HG03045 (cell line): ENCODE measurements around the gene LCE1C.

Source experiments
- ATAC-seq: cut with Tn5 transposase; IDR thresholded peaks from one replicate; pipeline ENCODE4 v1.9.1; 2021; ENCODE audit warnings: mild to moderate bottlenecking, moderate library complexity; ENCODE audit not compliant: unreplicated experiment

Gene LCE1C, protein sequence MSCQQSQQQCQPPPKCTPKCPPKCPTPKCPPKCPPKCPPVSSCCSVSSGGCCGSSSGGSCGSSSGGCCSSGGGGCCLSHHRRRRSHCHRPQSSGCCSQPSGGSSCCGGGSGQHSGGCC

DNA sequence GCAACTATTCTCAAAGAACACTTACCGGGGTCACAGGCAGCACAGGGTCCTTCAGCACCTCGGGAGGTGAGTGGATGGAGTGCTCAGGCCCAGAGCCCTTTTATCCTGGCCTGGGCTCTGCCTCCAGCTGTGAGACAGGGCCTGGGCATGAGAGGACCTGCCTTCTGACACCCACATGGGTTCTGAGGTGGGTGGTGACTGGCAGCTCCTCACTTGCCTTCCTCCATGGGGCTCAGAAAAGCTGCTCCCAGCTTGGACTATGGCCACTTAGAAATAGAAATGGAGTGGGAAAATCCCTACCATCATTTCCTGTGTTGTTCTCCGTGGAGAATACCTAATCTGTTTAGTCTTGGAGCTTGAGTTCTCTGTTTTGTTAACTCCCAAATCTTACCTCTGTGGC, at the start of gene LCE1C:
Gene LCE1C, minus strand, starts transcription at position 76 of the 400 bp plus-strand sequence. CDS start 1,173 bp downstream, outside the sequence.
- no peak for ATAC-seq

DNA sequence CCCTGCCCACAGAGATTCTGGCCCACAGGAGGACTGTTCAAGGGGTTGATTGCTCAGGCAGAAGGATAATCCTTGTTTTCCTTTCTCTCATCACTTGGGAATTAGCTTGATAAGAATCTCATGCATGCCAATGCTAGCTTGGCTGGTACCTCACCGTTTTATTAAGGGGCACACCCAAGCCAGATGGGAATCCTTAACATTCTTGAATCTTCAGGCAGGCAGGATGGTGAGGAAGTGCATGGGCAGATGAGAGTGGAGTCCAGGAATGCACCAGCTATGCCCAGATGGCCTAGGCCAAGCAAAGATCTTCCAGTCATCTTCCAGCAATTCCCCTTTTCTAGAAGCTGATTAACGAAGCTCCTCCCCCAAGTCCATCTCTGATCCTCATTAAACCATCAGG, 49.2 kb upstream of the LCE1C start:
- ATAC-seq, result no peak

DNA sequence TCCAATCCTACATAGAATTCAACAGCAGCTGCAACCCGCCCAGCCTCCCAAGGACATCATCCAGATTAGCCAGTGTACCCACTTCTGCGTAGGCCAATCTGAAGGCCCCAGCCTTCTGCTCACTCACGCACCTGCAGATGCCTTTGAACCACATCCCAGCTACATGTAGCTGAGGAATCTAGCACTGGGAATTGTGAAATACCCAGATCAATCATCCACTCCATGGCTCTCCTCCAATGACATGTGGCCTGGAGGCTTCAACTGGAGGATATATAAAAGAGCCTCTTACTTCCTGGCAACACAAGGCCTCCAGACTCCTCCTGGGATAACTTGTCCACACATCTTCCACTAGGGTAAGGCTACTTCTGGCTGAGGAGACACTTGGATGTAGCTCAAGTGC, 36.1 kb upstream of the LCE1C start, which contains the start of gene LCE6A:
Gene LCE6A, plus strand, starts transcription at position 301 of the 400 bp plus-strand sequence. CDS start 665 bp downstream, outside the sequence.
- no peak for ATAC-seq

DNA sequence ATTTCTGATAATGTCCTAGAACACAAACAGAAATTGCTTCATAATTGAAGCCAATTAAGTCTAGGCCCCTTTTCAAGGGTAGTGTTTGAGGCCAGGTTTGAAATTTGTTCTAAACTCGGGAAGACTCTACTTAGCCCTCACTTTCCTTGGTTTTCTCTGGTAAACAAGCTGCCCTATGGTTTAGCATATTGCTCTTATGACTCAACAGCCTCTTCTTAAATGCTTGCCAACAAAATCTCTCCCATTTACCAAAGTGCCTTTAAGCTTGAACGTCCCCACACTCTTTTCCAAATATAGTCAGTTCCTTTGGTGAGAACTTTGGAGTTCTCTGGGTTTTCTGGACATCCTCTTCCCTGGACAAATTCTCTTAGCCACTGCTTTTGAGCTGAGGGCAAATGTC, 30.4 kb upstream of the LCE1C start:
- ATAC-seq, result no peak

DNA sequence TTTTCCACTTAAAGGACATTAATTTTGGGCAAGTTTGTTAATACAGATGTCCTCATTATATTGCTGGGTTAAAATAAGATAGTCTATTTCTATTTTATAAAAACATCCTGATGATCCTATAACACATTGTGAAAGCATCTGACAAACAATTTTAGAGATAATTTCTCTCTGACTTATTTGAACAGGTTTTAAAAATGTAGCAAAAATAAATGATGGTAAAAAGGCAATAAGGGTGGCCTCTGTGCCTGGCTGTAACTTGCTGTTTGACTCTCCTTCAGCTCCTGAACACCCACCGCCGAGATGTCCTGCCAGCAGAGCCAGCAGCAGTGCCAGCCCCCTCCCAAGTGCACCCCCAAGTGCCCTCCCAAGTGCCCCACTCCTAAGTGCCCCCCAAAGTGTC, 20.7 kb upstream of the LCE1C start, which contains the start of gene LCE1A:
Gene LCE1A, plus strand, starts transcription at position 301 of the 400 bp plus-strand sequence. Its CDS starts 0 bp downstream, at position 301.
- no peak for ATAC-seq

DNA sequence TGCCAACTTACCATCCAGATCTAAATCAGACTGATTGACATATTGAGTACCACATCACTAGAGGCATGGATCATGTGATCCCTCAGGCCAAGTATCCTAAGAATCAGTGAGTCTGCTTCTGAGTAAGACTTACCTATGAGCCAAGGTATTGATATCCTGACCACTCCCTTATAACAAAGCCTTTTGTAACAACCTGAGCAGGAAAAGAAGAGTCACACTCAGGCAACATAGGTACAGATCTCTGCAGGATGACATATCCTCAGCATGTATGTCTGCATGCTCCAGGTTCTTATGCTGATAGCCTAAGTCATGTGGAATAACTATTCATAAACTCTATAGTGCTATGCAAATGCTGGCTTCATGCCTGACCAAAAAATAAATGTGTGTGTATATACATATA, 18.5 kb upstream of the LCE1C start:
- ATAC-seq, result no peak

DNA sequence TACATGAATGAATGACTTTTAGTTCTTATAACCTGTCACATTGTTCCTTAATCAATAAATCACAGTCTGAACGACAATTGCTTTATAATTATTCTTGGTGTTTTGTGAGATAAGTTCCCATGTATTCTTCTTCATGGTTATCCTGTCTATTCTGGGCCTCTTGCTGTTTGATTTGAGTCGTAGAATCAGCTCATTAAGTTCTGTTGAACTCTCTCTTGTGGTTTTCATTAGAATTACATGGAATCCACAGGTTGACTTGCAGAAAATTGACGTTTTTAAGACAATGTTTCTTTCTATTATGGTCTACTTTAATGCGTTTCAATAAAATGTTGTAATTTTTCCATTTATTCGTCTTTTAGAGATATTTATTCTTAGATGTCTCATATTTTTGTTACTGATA, 16.8 kb upstream of the LCE1C start:
- no peak for ATAC-seq

DNA sequence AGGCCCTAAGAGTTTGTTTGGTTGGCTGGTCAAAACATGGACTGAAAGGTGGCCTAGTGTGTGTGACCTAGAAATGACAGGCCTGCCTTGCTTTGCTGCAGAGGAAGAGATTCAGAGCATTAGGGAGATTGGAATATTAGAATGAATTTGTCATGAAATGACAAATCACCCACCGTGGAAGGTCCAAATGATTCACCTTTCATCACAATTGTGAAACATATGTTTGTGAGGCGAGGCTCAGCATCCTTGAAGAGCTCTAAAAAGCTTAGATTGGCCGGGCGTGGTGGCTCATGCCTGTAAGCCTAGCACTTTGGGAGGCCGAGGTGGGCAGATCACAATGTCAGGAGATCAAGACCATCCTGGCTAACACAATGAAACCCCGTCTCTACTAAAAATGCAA, 10.9 kb upstream of the LCE1C start:
- ATAC-seq, result no peak

DNA sequence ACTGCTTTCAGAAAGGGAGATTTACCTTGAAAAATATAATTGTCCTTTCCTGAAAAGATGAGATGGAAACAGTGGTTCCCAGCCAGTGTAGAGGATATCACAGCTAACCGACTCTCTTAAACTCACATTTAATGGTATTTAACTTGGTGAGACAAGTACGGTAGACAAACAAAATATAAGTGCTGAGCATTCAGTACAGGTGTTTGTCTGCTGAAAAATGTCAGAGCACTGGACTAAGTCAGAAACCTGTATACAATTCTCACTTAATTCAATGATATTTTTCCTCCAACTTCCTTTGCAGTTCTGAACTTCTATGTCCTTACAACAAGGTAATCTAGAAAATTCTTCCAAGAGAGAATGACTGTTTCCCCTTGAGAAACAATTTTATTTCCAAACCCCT, 5.2 kb upstream of the LCE1C start, which contains the start of gene LCE1B:
Gene LCE1B, plus strand, starts transcription at position 301 of the 400 bp plus-strand sequence. CDS start 476 bp downstream, outside the sequence.
- no peak for ATAC-seq

DNA sequence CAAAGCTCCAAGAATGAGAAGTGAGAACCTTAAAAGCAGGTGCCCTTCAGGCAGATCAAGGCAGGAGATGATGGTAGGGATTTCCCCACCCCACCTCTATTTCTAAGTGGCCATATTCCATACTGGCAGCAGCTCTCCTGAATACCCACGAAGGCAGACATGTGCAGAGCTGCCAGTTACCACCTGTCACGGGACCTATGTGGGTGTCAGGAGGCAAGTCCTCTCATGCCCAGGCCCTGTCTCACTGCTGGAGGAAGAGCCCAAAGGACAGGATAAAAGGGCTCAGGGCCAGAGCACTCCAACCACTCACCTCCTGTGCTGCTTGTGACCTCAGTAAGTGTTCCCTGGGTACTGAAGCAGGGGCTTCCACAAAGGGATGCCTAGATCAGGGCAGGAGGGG, 4.6 kb upstream of the LCE1C start:
- no peak for ATAC-seq

DNA sequence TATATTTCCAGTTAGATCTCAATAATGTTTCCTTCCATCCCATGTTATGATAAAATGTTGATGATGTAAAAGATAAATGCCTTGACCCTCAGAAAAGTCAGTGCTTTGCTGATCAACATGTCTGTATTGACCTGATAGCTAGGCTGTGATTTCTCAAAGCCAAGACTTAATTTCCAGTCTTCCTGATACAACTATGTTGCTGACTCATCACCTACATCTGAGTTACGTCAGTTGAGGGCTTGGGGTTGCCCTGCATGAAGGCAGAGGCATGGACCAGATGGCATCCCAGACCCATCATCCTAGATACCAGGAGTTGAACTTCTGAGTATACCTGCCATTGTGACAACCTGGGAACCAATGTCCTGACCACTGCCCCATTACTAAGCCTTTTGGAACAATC, 5.1 kb downstream of the LCE1C start:
- no peak for ATAC-seq

DNA sequence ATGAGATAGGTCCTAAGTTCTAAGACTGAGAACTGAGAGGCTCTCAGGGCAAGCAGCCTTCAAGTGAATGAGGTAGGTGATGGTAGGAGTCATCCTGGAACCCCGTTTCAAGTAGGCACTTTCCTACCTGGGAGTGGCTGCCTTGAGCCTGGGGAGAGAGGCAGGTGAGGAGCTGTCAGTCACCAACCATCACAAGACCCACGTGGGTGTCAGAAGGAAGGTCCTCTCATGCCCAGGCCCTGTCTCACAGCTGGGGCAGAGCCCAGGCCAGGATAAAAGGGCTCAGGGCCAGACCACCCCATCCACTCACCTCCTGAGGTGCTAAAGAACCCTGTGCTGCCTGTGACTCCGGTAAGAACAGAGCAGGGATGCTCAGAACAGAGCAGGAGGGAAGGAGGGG, 10.0 kb downstream of the LCE1C start, which contains the start of gene LCE1D:
Gene LCE1D, plus strand, starts transcription at position 301 of the 400 bp plus-strand sequence. CDS start 1,074 bp downstream, outside the sequence.
- ATAC-seq, result no peak

DNA sequence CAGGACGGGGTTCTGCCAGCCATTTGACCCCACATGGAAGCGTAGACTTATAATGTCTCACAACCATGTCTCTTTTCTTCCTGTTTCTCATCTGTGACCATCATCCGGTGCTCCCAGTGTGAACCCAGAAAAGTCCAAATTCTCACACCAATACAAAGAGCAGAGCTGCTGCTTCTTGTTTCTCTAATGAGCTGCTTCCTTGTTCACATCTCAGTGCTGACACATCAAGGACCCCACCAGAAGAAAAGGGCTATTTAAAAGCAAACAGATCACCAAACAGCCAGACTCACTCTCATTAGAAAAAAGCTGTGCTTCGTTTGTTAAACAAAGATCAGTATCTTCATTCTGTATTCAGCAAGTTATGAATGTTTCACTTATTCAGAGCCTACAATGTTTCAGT, 10.8 kb downstream of the LCE1C start:
- ATAC-seq, result no peak

DNA sequence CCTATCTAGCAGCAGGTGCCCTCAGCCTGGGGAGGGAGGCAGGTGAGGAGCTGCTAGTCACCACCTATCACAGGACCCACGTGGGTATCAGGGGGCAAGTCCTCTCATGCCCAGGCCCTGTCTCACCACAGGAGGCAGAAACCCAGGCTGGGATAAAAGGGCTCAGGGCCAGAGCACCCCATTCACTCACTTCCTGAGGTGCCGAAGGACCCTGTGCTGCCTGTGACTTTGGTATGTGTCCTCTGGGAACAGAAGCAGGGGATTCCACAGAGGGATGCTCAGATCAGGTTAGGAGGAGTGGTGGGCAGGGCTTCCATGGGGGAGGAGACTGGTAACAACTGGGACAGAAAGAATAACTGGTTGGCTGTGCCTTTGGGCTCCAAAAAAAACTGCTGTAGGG, 20.4 kb downstream of the LCE1C start, which contains the start of gene LCE1E:
Gene LCE1E, plus strand, starts transcription at position 181 of the 400 bp plus-strand sequence. CDS start 1,043 bp downstream, outside the sequence.
- no peak for ATAC-seq

DNA sequence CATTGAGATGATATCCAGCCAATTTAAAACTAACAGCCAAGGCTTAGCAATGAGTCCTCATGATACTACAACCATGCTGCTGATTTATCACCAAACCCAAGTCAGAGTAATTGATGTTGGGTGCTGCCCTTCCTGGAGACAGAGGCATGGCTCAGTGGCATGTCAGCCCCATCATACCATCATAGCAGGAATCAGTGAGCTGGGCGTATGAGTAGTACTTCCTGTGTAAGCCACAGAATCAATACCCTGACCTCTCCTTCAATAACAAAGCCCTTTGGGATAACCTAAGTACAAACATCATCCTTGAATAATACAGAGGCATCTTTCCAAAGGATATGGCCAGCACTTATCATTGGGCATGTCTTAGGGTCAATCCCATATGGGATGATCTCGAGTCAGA, 23.4 kb downstream of the LCE1C start:
- ATAC-seq, result no peak

DNA sequence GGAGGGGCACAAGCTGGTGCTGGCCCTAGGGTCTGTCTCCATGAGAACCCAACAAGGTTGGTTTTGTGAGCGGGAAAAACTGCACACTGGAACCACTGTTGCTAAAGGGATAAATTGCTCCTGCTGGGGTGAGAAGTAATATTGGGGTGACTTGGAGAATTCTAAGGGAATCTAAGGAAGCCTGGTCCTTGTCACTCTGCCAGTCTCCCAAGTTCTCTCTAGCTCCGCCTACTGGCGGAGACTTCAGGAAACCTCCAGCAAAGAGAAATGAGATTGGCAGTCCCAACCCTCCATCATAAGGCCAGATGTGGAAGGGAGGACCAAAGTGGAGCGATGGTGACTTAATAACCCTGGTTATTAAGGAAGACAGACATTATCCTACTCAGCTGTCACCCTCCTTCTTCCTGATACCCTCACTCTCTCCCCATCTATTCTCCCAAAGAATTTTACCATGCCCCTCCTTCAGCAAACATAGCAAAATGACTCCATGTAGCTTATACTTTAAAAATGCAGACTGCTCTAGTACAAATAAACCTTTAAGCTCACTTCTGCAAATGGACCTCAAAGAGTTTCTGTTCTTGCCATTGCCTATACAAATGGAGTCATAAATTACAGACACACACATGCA, 28.8 kb downstream of the LCE1C start:
- no peak for ATAC-seq

DNA sequence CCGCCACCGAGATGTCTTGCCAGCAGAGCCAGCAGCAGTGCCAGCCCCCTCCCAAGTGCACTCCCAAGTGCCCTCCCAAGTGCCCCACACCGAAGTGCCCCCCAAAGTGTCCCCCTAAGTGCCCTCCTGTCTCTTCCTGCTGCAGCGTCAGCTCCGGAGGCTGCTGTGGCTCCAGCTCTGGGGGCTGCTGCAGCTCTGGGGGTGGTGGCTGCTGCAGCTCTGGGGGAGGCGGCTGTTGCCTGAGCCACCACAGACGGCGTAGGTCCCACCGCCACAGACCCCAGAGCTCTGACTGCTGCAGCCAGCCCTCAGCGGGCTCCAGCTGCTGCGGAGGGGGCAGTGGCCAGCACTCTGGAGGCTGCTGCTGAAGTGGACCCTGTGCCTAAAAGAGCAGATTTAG, 30.1 kb downstream of the LCE1C start:
- ATAC-seq, result no peak

DNA sequence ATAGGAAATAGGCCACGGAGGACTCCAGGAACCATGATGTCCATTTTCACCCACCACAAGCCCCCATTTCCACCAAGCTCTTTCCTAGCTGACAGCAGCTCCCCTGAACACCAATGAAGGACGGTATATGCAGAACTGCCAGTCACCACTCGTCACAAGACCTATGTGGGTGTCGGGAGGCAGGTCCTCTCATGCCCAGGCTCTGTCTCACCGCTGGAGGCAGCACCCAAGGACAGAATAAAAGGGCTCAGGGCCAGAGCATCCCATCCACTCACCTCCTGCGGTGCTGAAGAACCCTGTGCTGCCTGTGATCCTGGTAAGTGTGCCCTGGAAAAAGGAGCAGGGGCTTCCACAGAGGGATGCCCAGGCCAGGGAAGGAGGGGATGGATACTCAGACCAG, 31.6 kb downstream of the LCE1C start, which contains the start of gene LCE1F:
Gene LCE1F, plus strand, starts transcription at position 266 of the 400 bp plus-strand sequence. CDS start 1,232 bp downstream, outside the sequence.
- ATAC-seq, result no peak

DNA sequence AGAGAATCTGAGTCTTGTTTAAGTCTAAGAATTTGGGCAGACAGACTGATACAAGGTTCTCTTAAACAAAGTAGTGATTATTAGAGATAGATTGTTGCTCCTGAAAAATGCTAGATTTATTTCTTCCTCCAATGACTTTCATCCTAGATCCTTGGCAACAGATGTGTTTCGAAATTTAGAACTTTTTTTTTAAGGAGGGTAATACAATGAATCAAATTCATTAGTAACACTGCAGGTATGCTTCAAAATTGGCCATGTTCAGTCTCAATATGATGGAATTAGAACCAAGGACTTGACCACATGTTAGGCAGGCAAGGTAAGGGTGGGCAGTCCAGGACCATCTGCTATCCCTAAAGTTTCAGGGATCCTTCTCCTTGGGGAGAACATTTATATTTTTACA, 36.0 kb downstream of the LCE1C start:
- ATAC-seq, result no peak

DNA sequence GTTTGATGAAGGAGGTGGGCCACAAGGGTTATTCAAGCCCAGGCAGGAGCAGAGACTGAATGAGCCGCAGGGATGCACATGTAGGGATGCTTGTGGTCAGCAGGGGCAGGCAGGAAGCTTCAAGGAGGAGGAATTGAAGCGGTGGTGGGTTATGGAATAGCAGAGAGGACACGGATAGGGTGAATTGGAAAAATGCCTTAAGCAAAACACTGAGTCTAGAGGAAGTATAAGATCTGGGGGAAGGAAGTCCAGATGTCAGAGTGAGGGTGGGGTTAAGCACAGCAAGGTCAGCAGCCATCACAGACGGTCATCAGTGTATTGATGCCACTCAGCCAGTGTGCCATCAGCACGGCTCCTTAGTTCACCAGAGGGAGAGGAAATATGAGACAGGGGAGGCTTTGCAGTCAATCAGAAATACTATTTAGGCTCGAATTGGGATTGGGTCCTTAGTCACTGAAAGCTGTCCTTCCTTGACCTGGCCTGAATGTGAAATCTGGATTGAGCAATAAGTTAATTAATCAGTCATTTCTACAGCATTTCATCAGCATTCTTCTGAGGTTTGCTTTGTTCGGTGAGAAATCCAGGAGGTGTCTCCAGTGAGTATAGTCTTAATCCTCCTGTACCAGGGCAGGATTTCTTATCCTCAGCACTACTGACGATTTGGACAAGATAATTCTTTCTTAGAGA, 37.5 kb downstream of the LCE1C start:
- ATAC-seq, result no peak

DNA sequence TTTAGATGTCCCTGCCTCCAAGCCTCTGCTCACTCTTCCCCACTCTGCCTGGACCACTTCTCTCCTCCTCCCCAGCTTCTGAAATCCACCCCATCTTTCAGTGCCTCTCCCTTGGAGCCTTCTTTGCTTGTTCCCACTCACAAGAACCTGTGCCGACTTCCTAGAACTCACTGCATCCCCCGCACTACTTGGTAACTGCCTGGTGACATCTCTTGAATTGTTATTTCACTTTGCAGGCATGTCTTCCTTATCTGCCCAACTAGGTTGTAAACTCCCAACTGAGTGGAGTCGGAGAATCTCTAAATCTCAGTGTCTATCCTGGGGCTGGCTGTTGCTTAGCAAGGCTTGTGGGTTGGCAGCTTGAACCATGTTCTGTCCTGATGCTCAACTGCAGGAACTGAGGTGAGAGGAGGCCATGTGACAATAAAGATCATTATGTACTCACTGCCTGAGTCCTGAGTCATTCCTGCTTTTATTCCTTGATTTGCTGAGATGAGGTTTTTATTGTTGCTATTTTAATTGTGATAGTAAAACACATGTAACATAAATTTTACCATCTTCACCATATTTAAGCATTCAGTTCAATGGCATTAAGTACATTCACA, 44.7 kb downstream of the LCE1C start:
- no peak for ATAC-seq
